ENCODE measurements around the gene SPATS2.
"Not testable (repeated sequence)": the region's sequence is repeated elsewhere in the genome, so short reads cannot be mapped to it uniquely, and the experiment has no call there.

Gene SPATS2

GRCh38 chr12:49349266-49349665 is 18.0 kb upstream of the SPATS2 start:
- no peak for DNase-seq (ENCODE audit: low spot score)

- DNase-seq (ENCODE audit: low spot score) = no peak
These were observed 14.9 kb upstream of the SPATS2 start for GRCh38 chr12:49352351-49352750.

- no peak for DNase-seq (ENCODE audit: low spot score)
These were observed 11.3 kb upstream of the SPATS2 start for GRCh38 chr12:49355913-49356312.

- no peak for DNase-seq (ENCODE audit: low spot score)
These were observed 10.1 kb upstream of the SPATS2 start for GRCh38 chr12:49357103-49357678.

GRCh38 chr12:49358483-49359141 is 8.7 kb upstream of the SPATS2 start:
- DNase-seq (ENCODE audit: low spot score) = peak; percentile 79

GRCh38 chr12:49359671-49360070 is 7.6 kb upstream of the SPATS2 start:
- no peak for DNase-seq (ENCODE audit: low spot score)

GRCh38 chr12:49362077-49362476 is 5.2 kb upstream of the SPATS2 start:
- DNase-seq (ENCODE audit: low spot score) = no peak

GRCh38 chr12:49364989-49365388 is 2.3 kb upstream of the SPATS2 start:
- DNase-seq (ENCODE audit: low spot score) = no peak

GRCh38 chr12:49365542-49365941 is 1.7 kb upstream of the SPATS2 start:
- no peak for DNase-seq (ENCODE audit: low spot score)

GRCh38 chr12:49366096-49366651 is 1.1 kb upstream of the SPATS2 start:
- DNase-seq (ENCODE audit: low spot score) = no peak

GRCh38 chr12:49366652-49367380 is 446 bp upstream of the SPATS2 start:
- DNase-seq (ENCODE audit: low spot score) = peak; percentile 96

- DNase-seq (ENCODE audit: low spot score) = no peak
These were observed 958 bp downstream of the SPATS2 start for GRCh38 chr12:49368240-49368600.

GRCh38 chr12:49369411-49370145 is 2.3 kb downstream of the SPATS2 start:
- peak; percentile 29 for DNase-seq (ENCODE audit: low spot score)

GRCh38 chr12:49370539-49370938 is 3.3 kb downstream of the SPATS2 start:
- DNase-seq (ENCODE audit: low spot score) = no peak

- no peak for DNase-seq (ENCODE audit: low spot score)
These were observed 8.1 kb downstream of the SPATS2 start for GRCh38 chr12:49375406-49375805.

- DNase-seq (ENCODE audit: low spot score) = no peak
These were observed 10.1 kb downstream of the SPATS2 start for GRCh38 chr12:49377386-49377785.

GRCh38 chr12:49380184-49380583 is 12.9 kb downstream of the SPATS2 start:
- not testable (repeated sequence) for DNase-seq (ENCODE audit: low spot score)

- DNase-seq (ENCODE audit: low spot score) = no peak
These were observed 21.6 kb downstream of the SPATS2 start for GRCh38 chr12:49388682-49389386.

GRCh38 chr12:49389387-49389703 is 22.1 kb downstream of the SPATS2 start:
- no peak for DNase-seq (ENCODE audit: low spot score)

GRCh38 chr12:49397000-49397399 is 29.7 kb downstream of the SPATS2 start:
- no peak for DNase-seq (ENCODE audit: low spot score)

- no peak for DNase-seq (ENCODE audit: low spot score)
These were observed 33.0 kb downstream of the SPATS2 start for GRCh38 chr12:49400304-49400703.

Measured in SK-N-DZ (cell line).